Smooth muscle cell (in vitro differentiated cells): ENCODE measurements around the gene ZNF135. TPM values are rescaled to one million over a fixed set of nuclear protein-coding genes. Genes with fewer than 3 reads are reported as not detected.

ENCODE experiments used
- DNase-seq: peaks from one replicate; lab custom pipeline; 2025; ENCODE audit not compliant: unreplicated experiment; lab: John Stamatoyannopoulos, UW
- H2AFZ ChIP-seq: fragments of 200-600 bp; sonication (generic); 2 replicates; pipeline ENCODE4 v1.6.0; 2016; ENCODE audit warnings: antibody characterized with exemption, low read depth, mild to moderate bottlenecking
- H3F3A ChIP-seq: fragments of 200-600 bp; sonication (generic); 2 replicates; pipeline ENCODE4 v1.6.0; 2017; ENCODE audit warnings: antibody characterized with exemption, low read depth
- H3K27ac ChIP-seq: fragments of 200-600 bp; sonication (generic); 2 replicates; pipeline ENCODE4 v1.5.1; 2016; ENCODE audit warnings: low read depth, mild to moderate bottlenecking
- H3K27me3 ChIP-seq: fragments of 200-600 bp; sonication (generic); 2 replicates; pipeline ENCODE4 v1.6.1; 2016; ENCODE audit warnings: low read depth, mild to moderate bottlenecking
- H3K36me3 ChIP-seq: fragments of 200-600 bp; sonication (generic); 2 replicates; pipeline ENCODE4 v1.5.1; 2016; ENCODE audit warnings: low read depth
- H3K4me1 ChIP-seq: fragments of 200-600 bp; sonication (generic); 2 replicates; pipeline ENCODE4 v1.5.1; 2016; ENCODE audit warnings: low read depth
- H3K4me2 ChIP-seq: fragments of 200-600 bp; sonication (generic); 2 replicates; pipeline ENCODE4 v1.6.0; 2016; ENCODE audit warnings: mild to moderate bottlenecking
- H3K4me3 ChIP-seq: fragments of 200-600 bp; sonication (generic); 2 replicates; pipeline ENCODE4 v1.5.1; 2016; ENCODE audit warnings: mild to moderate bottlenecking
- H3K79me2 ChIP-seq: fragments of 200-600 bp; sonication (generic); 2 replicates; pipeline ENCODE4 v1.6.0; 2016; ENCODE audit warnings: low read depth, mild to moderate bottlenecking
- H3K9ac ChIP-seq: fragments of 200-600 bp; sonication (generic); 2 replicates; pipeline ENCODE4 v1.6.0; 2016; ENCODE audit warnings: low read depth
- H3K9me3 ChIP-seq: fragments of 200-600 bp; sonication (generic); replicated peaks from 2 replicates; pipeline ENCODE4 v1.5.1; 2016; ENCODE audit warnings: low read depth
- H4K20me1 ChIP-seq: fragments of 200-600 bp; sonication (generic); 2 replicates; pipeline ENCODE4 v1.6.0; 2016; ENCODE audit warnings: low read depth
- WGBS: methylation state at CpG from one replicate; pipeline ENCODE4 v1.1.7; 2016; ENCODE audit warnings: low lambda C conversion rate; 5-methylcytosine and 5-hydroxymethylcytosine counted together
- polyA plus RNA-seq: library from polyadenylated mRNA; unstranded; fragments of >200 nt; fragmentation: Nextera tagmentation; extraction: Ambion mirVana; gene quantifications from 2 replicates; pipeline ENCODE4 v1.2.1, GENCODE V29; 2016
- total RNA-seq: library from RNA; depleted of rRNA; stranded (reverse); fragments of >200 nt; gene quantifications from 2 replicates; pipeline ENCODE4 v1.2.3, GENCODE V29; 2014
- TF ChIP-seq, protein P1 (sequence below): fragments of 200-600 bp; sonication (generic); IDR thresholded peaks from 2 replicates; pipeline ENCODE4 v1.5.1; 2017; ENCODE audit warnings: borderline replicate concordance, mild to moderate bottlenecking, antibody characterized with exemption; ENCODE audit not compliant: insufficient read depth, poor library complexity, severe bottlenecking

ZNF135 gene
- total and polyA plus RNA-seq, 2 experiments from 2014 or later, result 3.2 to 3.7 TPM

DNA sequence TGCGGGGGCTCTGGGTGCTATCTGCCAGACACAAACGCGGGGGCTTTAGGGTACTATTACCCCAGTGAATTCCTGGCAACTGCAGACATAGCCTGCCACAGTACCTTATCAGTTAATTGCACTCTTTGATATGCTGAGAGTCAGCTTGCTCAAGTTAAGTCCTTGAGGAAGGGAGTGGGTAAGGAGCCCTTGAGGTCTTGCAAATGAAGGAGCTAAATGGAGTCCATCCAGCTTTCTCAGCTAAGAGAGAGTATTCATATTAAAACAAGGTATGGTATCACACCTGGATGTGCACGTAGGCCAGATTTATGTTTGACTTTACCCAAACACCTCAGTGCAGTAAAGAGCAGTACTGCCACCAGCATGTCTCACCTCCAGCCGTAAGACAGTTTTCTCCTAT lies 44.9 kb upstream of the ZNF135 start:
- H3K9me3 ChIP-seq, result peaks cover 6% of the 10 kb centered on the region
- H3K27me3 ChIP-seq, result no peaks in the 10 kb centered on the region
- H3K27ac ChIP-seq, result no peak overlapping the region
- no peak overlapping the region for H2AFZ ChIP-seq
- H3K4me1 ChIP-seq, result no peaks in the 10 kb centered on the region
- no peak overlapping the region for H3K4me2 ChIP-seq
- TF ChIP-seq, protein P1, sequence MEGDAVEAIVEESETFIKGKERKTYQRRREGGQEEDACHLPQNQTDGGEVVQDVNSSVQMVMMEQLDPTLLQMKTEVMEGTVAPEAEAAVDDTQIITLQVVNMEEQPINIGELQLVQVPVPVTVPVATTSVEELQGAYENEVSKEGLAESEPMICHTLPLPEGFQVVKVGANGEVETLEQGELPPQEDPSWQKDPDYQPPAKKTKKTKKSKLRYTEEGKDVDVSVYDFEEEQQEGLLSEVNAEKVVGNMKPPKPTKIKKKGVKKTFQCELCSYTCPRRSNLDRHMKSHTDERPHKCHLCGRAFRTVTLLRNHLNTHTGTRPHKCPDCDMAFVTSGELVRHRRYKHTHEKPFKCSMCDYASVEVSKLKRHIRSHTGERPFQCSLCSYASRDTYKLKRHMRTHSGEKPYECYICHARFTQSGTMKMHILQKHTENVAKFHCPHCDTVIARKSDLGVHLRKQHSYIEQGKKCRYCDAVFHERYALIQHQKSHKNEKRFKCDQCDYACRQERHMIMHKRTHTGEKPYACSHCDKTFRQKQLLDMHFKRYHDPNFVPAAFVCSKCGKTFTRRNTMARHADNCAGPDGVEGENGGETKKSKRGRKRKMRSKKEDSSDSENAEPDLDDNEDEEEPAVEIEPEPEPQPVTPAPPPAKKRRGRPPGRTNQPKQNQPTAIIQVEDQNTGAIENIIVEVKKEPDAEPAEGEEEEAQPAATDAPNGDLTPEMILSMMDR, result no peak
- DNase-seq, result no peak
- no peaks in the 10 kb centered on the region for H3F3A ChIP-seq
- WGBS, result 60% methylated on average over 5 of the region's 5 CpGs
- H3K36me3 ChIP-seq, result no peaks in the 10 kb centered on the region
- H3K9ac ChIP-seq, result no peak overlapping the region
- H3K4me3 ChIP-seq, result no peak overlapping the region
- no peaks in the 10 kb centered on the region for H4K20me1 ChIP-seq
- no peaks in the 10 kb centered on the region for H3K79me2 ChIP-seq

DNA sequence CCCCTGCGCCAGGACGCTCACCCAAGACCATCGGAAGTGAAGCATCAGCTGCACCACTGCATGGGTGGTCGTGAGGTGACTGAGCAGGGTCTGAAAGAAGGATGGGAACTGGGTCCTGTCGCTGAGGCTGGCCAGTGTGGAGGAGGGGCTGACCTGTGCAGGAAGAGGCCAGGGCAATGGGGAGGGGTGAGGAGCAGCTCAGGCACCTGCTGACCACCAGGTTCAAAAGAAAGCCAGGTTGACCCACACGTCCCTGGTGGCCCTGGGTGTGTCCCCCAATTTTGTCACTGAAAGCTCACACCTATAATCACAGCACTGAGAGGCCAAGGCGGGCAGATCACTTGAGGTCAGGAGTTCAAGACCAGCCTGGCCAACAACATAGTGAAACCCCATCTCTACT lies 39.0 kb upstream of the ZNF135 start:
- no peaks in the 10 kb centered on the region for H3K9me3 ChIP-seq
- no peaks in the 10 kb centered on the region for H3F3A ChIP-seq

DNA sequence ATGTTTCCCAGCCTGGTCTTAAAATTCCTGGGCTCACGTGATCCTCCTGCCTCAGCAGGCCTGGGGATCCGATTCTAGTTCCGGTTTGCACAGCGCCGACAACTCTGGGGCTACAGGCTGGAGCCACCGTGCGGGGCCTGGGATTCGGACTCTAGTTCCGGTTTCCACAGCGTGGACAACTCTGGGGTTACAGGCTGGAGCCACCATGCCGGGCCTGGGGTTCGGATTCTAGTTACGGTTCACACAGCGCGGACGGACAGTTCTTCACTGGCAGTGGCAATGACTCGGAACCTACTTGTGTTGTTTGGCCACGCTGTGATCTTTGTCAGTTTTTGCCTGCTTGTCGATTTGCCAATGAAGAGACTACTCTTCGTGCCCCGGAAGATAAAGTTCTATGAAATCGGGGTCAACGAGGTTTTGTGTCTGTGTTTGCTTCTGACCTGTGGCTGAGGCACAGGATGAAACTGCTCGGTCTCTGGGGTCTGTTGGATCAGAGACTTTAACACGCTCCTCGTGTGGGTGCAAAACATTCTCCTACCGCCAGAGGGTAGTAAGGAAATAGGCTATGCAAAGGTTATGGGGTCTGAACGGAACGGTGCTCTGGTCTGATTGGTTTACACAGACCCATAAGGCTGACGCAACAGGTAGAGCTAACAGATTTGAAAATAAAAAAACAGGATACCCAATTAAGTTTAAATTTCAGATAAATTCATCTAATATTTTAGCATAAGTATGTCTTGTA lies 37.4 kb upstream of the ZNF135 start:
- H3K36me3 ChIP-seq, result no peaks in the 10 kb centered on the region
- no peaks in the 10 kb centered on the region for H3K9me3 ChIP-seq
- 65% methylated on average over 30 of the region's 30 CpGs for WGBS
- no peaks in the 10 kb centered on the region for H4K20me1 ChIP-seq
- H3F3A ChIP-seq, result no peaks in the 10 kb centered on the region
- no peak overlapping the region for H3K4me3 ChIP-seq
- no peak overlapping the region for H3K9ac ChIP-seq
- H3K27ac ChIP-seq, result no peak overlapping the region
- no peaks in the 10 kb centered on the region for H3K79me2 ChIP-seq
- no peaks in the 10 kb centered on the region for H3K27me3 ChIP-seq
- TF ChIP-seq, protein P1, result peak; percentile 39
- H3K4me2 ChIP-seq, result no peak overlapping the region
- H2AFZ ChIP-seq, result no peak overlapping the region
- no peak for DNase-seq
- H3K4me1 ChIP-seq, result no peaks in the 10 kb centered on the region

More for the DNA sequence above, 39.0 kb upstream of the ZNF135 start:
- no peak overlapping the region for H3K27ac ChIP-seq
- 79% methylated on average over 7 of the region's 7 CpGs for WGBS
- no peaks in the 10 kb centered on the region for H3K4me1 ChIP-seq
- H3K79me2 ChIP-seq, result no peaks in the 10 kb centered on the region
- TF ChIP-seq, protein P1, result no peak
- no peak overlapping the region for H2AFZ ChIP-seq
- no peak overlapping the region for H3K4me3 ChIP-seq
- H3K4me2 ChIP-seq, result no peak overlapping the region
- H4K20me1 ChIP-seq, result no peaks in the 10 kb centered on the region
- no peak for DNase-seq
- H3K9ac ChIP-seq, result no peak overlapping the region
- H3K27me3 ChIP-seq, result no peaks in the 10 kb centered on the region
- no peaks in the 10 kb centered on the region for H3K36me3 ChIP-seq

DNA sequence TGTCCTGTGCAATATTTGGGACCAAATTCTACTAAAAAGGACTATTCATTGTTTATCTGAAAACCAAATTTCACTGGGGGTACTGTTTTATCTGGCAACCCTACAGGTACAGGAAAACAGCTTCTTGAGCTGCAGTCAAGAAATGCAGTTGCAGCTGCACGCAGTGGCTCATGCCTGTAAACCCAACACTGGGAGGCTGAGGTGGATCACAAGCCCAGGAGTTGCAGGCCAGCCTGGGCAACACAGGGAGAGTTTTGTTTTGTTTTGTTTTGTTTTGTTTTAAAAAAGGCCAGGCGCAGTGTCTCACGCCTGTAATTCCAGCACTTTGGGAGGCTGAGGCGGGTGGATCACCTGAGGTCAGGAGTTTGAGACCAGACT lies 36.8 kb upstream of the ZNF135 start:
- Histone ChIP-seq H3K27ac (no peak overlapping the region), H3K4me1 (no peaks in the 10 kb centered on the region), H3K9me3 (no peaks in the 10 kb centered on the region), H3K9ac (no peak overlapping the region), H4K20me1 (no peaks in the 10 kb centered on the region), H3K79me2 (no peaks in the 10 kb centered on the region), H3K4me3 (no peak overlapping the region), H3F3A (no peaks in the 10 kb centered on the region), H2AFZ (no peak overlapping the region), H3K36me3 (no peaks in the 10 kb centered on the region), H3K4me2 (no peak overlapping the region), H3K27me3 (no peaks in the 10 kb centered on the region)
- WGBS, result 73% methylated on average over 4 of the region's 4 CpGs
- no peak for DNase-seq
- TF ChIP-seq, protein P1, result no peak
